ENCODE results near the gene TULP4.

- TF ChIP-seq CTCF (conservative IDR thresholded peaks at IDR 0.05; ENCODE audit: low read length) = no peak
- no peak for TF ChIP-seq EZH2phosphoT487 (IDR thresholded peaks at IDR 0.05; ENCODE audit: borderline replicate concordance)
These were observed 26.2 kb downstream of the TULP4 start for GRCh38 chr6:158338311-158339112.

All from Loucy (cell line).